SJSA1 (cell line): Measurements from ENCODE around the gene PRKCE. TPM values are rescaled to one million over a fixed set of nuclear protein-coding genes. Genes with fewer than 3 reads are reported as not detected.
"Not testable (repeated sequence)": the region's sequence is repeated elsewhere in the genome, so short reads cannot be mapped to it uniquely, and the experiment has no call there.

Experiments
- DNase-seq, 2 experiments: peaks; one replicate each; pipeline ENCODE4 v3.0.0-alpha.2; 2015 to 2020; ENCODE audit warnings: low spot score in 2 of 2, low read depth in 1 of 2
- H3K27ac ChIP-seq: fragments of 250-450 bp; sonication (Bioruptor Pico); 2 replicates; pipeline ENCODE4 v1.5.1; 2020; ENCODE audit warnings: mild to moderate bottlenecking, moderate library complexity
- H3K27me3 ChIP-seq: fragments of 250-450 bp; sonication (Bioruptor Pico); replicated peaks from 2 replicates; pipeline ENCODE4 v1.5.1; 2020; ENCODE audit warnings: mild to moderate bottlenecking, moderate library complexity
- H3K36me3 ChIP-seq: fragments of 250-450 bp; sonication (Bioruptor Pico); 2 replicates; pipeline ENCODE4 v1.5.1; 2020; ENCODE audit warnings: mild to moderate bottlenecking
- H3K4me1 ChIP-seq: fragments of 250-450 bp; sonication (Bioruptor Pico); replicated peaks from 2 replicates; pipeline ENCODE4 v1.6.1; 2021; ENCODE audit warnings: mild to moderate bottlenecking
- H3K4me3 ChIP-seq: fragments of 250-450 bp; sonication (Bioruptor Pico); 2 replicates; pipeline ENCODE4 v1.5.1; 2020; ENCODE audit warnings: mild to moderate bottlenecking
- H3K9me3 ChIP-seq: fragments of 250-450 bp; sonication (Bioruptor Pico); replicated peaks from 2 replicates; pipeline ENCODE4 v1.5.1; 2020; ENCODE audit warnings: mild to moderate bottlenecking
- total RNA-seq: library from RNA; depleted of rRNA; stranded (reverse); fragments of >200 nt; shearing (Covaris generic); gene quantifications from 2 replicates; pipeline ENCODE4 v1.2.3, GENCODE V29; 2014

PRKCE gene
- total RNA-seq, 1 experiment from 2014 or later: 43.3 TPM

DNA sequence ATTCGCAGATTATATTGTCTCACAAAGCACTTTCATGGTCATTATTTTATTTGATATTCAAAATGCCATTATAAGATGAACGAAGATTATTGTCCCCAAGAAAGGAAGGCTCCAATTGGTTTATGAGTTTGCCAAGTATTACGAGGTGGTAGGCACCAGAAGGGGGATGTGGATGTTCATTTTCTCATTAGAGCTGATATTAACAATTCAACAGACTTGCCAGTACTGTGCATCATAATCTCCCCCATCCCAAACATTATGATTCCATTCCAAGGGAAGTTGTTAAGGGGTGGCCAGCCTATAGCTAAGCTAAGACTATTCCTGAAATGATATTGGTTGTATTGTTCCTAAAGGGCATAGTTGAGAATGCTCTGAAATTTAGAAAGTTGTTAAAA is 257.7 kb downstream of the PRKCE start:
- no peaks in the 10 kb centered on the region for H3K36me3 ChIP-seq
- DNase-seq: no peak
- no peaks in the 10 kb centered on the region for H3K4me1 ChIP-seq
- H3K4me3 ChIP-seq: no peak overlapping the region
- no peaks in the 10 kb centered on the region for H3K9me3 ChIP-seq
- H3K27me3 ChIP-seq: no peaks in the 10 kb centered on the region
- H3K27ac ChIP-seq: no peak overlapping the region

DNA sequence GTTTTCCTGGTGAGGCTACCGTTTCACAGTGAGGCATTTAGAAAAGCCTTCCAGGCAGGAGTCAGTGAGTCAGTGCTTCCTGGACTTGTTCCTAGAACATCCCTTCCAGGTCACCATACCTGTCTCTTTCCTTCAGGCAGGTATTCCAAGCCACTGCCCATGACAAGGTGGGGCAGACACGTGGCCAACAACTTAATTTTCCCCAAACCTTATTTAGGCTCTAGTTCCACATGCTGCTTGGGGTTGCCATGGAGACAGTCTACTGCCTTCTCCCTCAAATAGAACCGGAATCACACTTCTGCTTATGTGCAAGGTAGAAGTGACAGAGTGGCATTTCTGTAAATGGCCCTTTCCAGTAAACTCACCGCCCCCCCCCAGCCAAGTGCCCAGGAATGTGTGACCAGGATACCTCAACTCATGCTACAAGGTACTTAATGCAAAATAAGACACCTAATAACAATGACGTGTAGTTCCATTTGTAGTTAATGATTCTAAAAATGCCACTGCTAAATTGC is 258.3 kb downstream of the PRKCE start:
- no peaks in the 10 kb centered on the region for H3K27me3 ChIP-seq
- H3K4me1 ChIP-seq: no peaks in the 10 kb centered on the region
- no peak for DNase-seq
- no peaks in the 10 kb centered on the region for H3K9me3 ChIP-seq
- H3K4me3 ChIP-seq: no peak overlapping the region
- no peak overlapping the region for H3K27ac ChIP-seq
- H3K36me3 ChIP-seq: no peaks in the 10 kb centered on the region

GRCh38 chr2:45910473-45911060 is 259.1 kb downstream of the PRKCE start:
- Histone ChIP-seq H3K36me3 (no peaks in the 10 kb centered on the region), H3K27ac (no peak overlapping the region), H3K4me3 (no peak overlapping the region), H3K4me1 (no peaks in the 10 kb centered on the region), H3K9me3 (no peaks in the 10 kb centered on the region), H3K27me3 (no peaks in the 10 kb centered on the region)
- no peak for DNase-seq

DNA sequence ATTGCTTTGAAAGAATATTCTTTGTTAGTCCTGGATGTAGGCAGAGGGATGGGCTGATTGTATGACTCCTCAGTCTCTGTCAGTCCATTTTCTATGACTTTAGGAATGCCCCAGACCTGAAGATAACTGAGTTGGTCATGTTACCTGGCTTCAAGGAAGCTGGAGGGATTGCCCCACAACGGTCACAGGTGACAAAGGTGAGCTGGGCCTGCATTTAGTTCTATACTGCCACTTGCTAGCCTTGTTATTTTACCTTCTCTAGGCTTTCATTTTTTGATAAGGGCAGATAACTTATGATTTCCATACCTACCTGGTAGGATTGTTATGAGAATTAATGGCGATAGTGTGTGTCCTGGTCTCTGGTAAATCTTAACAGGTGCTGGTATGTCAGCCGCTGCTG is 260.1 kb downstream of the PRKCE start:
- H3K27me3 ChIP-seq: no peaks in the 10 kb centered on the region
- H3K4me3 ChIP-seq: no peak overlapping the region
- no peaks in the 10 kb centered on the region for H3K36me3 ChIP-seq
- no peaks in the 10 kb centered on the region for H3K4me1 ChIP-seq
- no peak overlapping the region for H3K27ac ChIP-seq
- H3K9me3 ChIP-seq: no peaks in the 10 kb centered on the region
- DNase-seq: no peak

- Histone ChIP-seq H3K9me3 (no peaks in the 10 kb centered on the region), H3K27me3 (no peaks in the 10 kb centered on the region), H3K4me3 (no peak overlapping the region), H3K27ac (no peak overlapping the region), H3K36me3 (no peaks in the 10 kb centered on the region), H3K4me1 (no peaks in the 10 kb centered on the region)
- no peak for DNase-seq
Observed at GRCh38 chr2:45912109-45912508, 260.6 kb downstream of the PRKCE start.

- H3K27ac ChIP-seq: no peak overlapping the region
- H3K27me3 ChIP-seq: no peaks in the 10 kb centered on the region
Observed at GRCh38 chr2:45913539-45913938, 262.1 kb downstream of the PRKCE start.

GRCh38 chr2:45915523-45915922 is 264.0 kb downstream of the PRKCE start:
- no peaks in the 10 kb centered on the region for H3K36me3 ChIP-seq
- no peaks in the 10 kb centered on the region for H3K4me1 ChIP-seq
- H3K27ac ChIP-seq: no peak overlapping the region
- no peak for DNase-seq
- H3K27me3 ChIP-seq: no peaks in the 10 kb centered on the region
- no peak overlapping the region for H3K4me3 ChIP-seq
- H3K9me3 ChIP-seq: no peaks in the 10 kb centered on the region

More at GRCh38 chr2:45913539-45913938, 262.1 kb downstream of the PRKCE start:
- H3K9me3 ChIP-seq: no peaks in the 10 kb centered on the region
- H3K4me3 ChIP-seq: no peak overlapping the region
- H3K36me3 ChIP-seq: no peaks in the 10 kb centered on the region
- H3K4me1 ChIP-seq: no peaks in the 10 kb centered on the region
- no peak for DNase-seq

- H3K4me3 ChIP-seq, DNase-seq, H3K27ac ChIP-seq: not testable (repeated sequence)
Observed at GRCh38 chr2:45917561-45918176, 266.2 kb downstream of the PRKCE start.

GRCh38 chr2:45918463-45919159 is 267.1 kb downstream of the PRKCE start:
- Histone ChIP-seq H3K4me1 (no peaks in the 10 kb centered on the region), H3K27ac (no peak overlapping the region), H3K4me3 (no peak overlapping the region), H3K27me3 (no peaks in the 10 kb centered on the region), H3K36me3 (no peaks in the 10 kb centered on the region), H3K9me3 (no peaks in the 10 kb centered on the region)
- DNase-seq: no peak

More at GRCh38 chr2:45917561-45918176, 266.2 kb downstream of the PRKCE start:
- H3K9me3 ChIP-seq, H3K4me1 ChIP-seq, H3K27me3 ChIP-seq, H3K36me3 ChIP-seq: not testable (repeated sequence)

- Histone ChIP-seq H3K27ac (no peak overlapping the region), H3K27me3 (no peaks in the 10 kb centered on the region), H3K36me3 (no peaks in the 10 kb centered on the region), H3K9me3 (no peaks in the 10 kb centered on the region), H3K4me1 (no peaks in the 10 kb centered on the region), H3K4me3 (no peak overlapping the region)
- no peak for DNase-seq
Observed at GRCh38 chr2:45919160-45919650, 267.7 kb downstream of the PRKCE start.

GRCh38 chr2:45919711-45920111 is 268.2 kb downstream of the PRKCE start:
- Histone ChIP-seq H3K36me3 (no peaks in the 10 kb centered on the region), H3K9me3 (no peaks in the 10 kb centered on the region), H3K27ac (no peak overlapping the region), H3K27me3 (no peaks in the 10 kb centered on the region), H3K4me3 (no peak overlapping the region), H3K4me1 (no peaks in the 10 kb centered on the region)
- no peak for DNase-seq

- Histone ChIP-seq H3K27me3 (no peaks in the 10 kb centered on the region), H3K4me1 (no peaks in the 10 kb centered on the region), H3K36me3 (no peaks in the 10 kb centered on the region), H3K9me3 (no peaks in the 10 kb centered on the region), H3K4me3 (no peak overlapping the region), H3K27ac (no peak overlapping the region)
- DNase-seq: no peak
Observed at GRCh38 chr2:45921921-45922320, 270.4 kb downstream of the PRKCE start.

- Histone ChIP-seq H3K27ac (no peak overlapping the region), H3K27me3 (no peaks in the 10 kb centered on the region), H3K36me3 (no peaks in the 10 kb centered on the region), H3K9me3 (no peaks in the 10 kb centered on the region), H3K4me3 (no peak overlapping the region), H3K4me1 (no peaks in the 10 kb centered on the region)
- DNase-seq: no peak
Observed at GRCh38 chr2:45922577-45922988, 271.1 kb downstream of the PRKCE start.

- Histone ChIP-seq H3K9me3 (no peaks in the 10 kb centered on the region), H3K4me3 (no peak overlapping the region), H3K4me1 (no peaks in the 10 kb centered on the region), H3K36me3 (no peaks in the 10 kb centered on the region), H3K27me3 (no peaks in the 10 kb centered on the region), H3K27ac (no peak overlapping the region)
- DNase-seq: no peak
Observed at GRCh38 chr2:45923701-45924100, 272.2 kb downstream of the PRKCE start.
